Measurements from ENCODE around the gene CABYR.

DNA sequence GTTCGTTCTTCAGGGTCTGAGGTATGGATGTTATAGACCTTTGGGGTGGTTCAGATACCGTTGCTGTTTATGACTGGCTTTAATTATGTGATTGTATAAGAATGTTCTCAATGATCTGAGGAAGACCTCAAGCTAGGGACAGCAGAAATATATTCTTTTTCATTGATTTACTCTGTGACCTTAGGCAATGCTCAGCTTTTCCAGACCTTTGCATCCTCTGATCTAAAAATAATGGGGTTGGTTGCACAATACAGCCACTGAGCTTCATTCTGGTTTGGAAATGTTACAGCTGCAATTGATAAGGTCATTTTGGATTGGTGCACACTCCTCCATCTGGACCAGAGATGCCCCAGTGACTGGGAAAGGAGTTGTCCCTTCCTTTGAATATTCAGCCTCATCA lies 17.2 kb upstream of the CABYR start:
- TF ChIP-seq, protein P1, sequence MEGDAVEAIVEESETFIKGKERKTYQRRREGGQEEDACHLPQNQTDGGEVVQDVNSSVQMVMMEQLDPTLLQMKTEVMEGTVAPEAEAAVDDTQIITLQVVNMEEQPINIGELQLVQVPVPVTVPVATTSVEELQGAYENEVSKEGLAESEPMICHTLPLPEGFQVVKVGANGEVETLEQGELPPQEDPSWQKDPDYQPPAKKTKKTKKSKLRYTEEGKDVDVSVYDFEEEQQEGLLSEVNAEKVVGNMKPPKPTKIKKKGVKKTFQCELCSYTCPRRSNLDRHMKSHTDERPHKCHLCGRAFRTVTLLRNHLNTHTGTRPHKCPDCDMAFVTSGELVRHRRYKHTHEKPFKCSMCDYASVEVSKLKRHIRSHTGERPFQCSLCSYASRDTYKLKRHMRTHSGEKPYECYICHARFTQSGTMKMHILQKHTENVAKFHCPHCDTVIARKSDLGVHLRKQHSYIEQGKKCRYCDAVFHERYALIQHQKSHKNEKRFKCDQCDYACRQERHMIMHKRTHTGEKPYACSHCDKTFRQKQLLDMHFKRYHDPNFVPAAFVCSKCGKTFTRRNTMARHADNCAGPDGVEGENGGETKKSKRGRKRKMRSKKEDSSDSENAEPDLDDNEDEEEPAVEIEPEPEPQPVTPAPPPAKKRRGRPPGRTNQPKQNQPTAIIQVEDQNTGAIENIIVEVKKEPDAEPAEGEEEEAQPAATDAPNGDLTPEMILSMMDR (IDR thresholded peaks at IDR 0.05) = no peak
- TF ChIP-seq POLR2A (IDR thresholded peaks at IDR 0.05) = no peak
- no peak for TF ChIP-seq POLR2AphosphoS5 (IDR thresholded peaks at IDR 0.05)

Measured in breast epithelium (tissue), 3 donors.